Measurements from ENCODE around the gene SLC35G2. TPM values are rescaled to one million over a fixed set of nuclear protein-coding genes. Genes with fewer than 3 reads are reported as not detected.
A peak's percentile ranks its signal among the peaks of the same experiment; 100 is the strongest.

Gene SLC35G2
- total RNA-seq, 1 donor from 2014 or later, result 7.8 TPM

- H3K4me3 ChIP-seq, result no peak overlapping the region
- no peak for TF ChIP-seq CTCF (IDR thresholded peaks at IDR 0.05)
These were observed 16.4 kb upstream of the SLC35G2 start for GRCh38 chr3:136802481-136802996.

GRCh38 chr3:136804141-136804540 lies 14.8 kb upstream of the SLC35G2 start:
- no peaks in the 10 kb centered on the region for H3K4me1 ChIP-seq
- H3K4me3 ChIP-seq, result no peak overlapping the region
- TF ChIP-seq CTCF (IDR thresholded peaks at IDR 0.05), result no peak
- H3K36me3 ChIP-seq, result no peaks in the 10 kb centered on the region
- intact Hi-C loops (cut with DNase I), result no loop called here
- H3K27me3 ChIP-seq, result no peaks in the 10 kb centered on the region
- H3K27ac ChIP-seq, result no peak overlapping the region
- ATAC-seq (no peak), DNase-seq (no peak)
- no peaks in the 10 kb centered on the region for H3K9me3 ChIP-seq

More at GRCh38 chr3:136802481-136802996, 16.4 kb upstream of the SLC35G2 start:
- intact Hi-C loops (cut with DNase I), result no loop called here
- Histone ChIP-seq H3K36me3 (no peaks in the 10 kb centered on the region), H3K27me3 (no peaks in the 10 kb centered on the region), H3K4me1 (no peaks in the 10 kb centered on the region), H3K9me3 (no peaks in the 10 kb centered on the region), H3K27ac (no peak overlapping the region)
- ATAC-seq (peak; percentile 64), DNase-seq (no peak)

- Histone ChIP-seq H3K36me3 (no peaks in the 10 kb centered on the region), H3K4me1 (no peaks in the 10 kb centered on the region), H3K27me3 (no peaks in the 10 kb centered on the region), H3K27ac (no peak overlapping the region), H3K9me3 (no peaks in the 10 kb centered on the region), H3K4me3 (no peak overlapping the region)
- TF ChIP-seq CTCF (IDR thresholded peaks at IDR 0.05), result no peak
- DNase-seq (no peak), ATAC-seq (no peak)
- intact Hi-C loops (cut with DNase I), result no loop called here
These were observed 14.1 kb upstream of the SLC35G2 start for GRCh38 chr3:136804813-136805212.

GRCh38 chr3:136805795-136806194 lies 13.1 kb upstream of the SLC35G2 start:
- Histone ChIP-seq H3K36me3 (no peaks in the 10 kb centered on the region), H3K9me3 (no peaks in the 10 kb centered on the region), H3K4me3 (no peak overlapping the region), H3K27ac (no peak overlapping the region), H3K4me1 (no peaks in the 10 kb centered on the region), H3K27me3 (no peaks in the 10 kb centered on the region)
- ATAC-seq (no peak), DNase-seq (no peak)
- intact Hi-C loops (cut with DNase I), result no loop called here
- TF ChIP-seq CTCF (IDR thresholded peaks at IDR 0.05), result no peak

GRCh38 chr3:136811701-136812100 lies 7.2 kb upstream of the SLC35G2 start:
- Histone ChIP-seq H3K9me3 (no peaks in the 10 kb centered on the region), H3K4me1 (no peaks in the 10 kb centered on the region), H3K27me3 (no peaks in the 10 kb centered on the region), H3K36me3 (no peaks in the 10 kb centered on the region), H3K27ac (no peak overlapping the region), H3K4me3 (no peak overlapping the region)
- TF ChIP-seq CTCF (IDR thresholded peaks at IDR 0.05), result no peak
- intact Hi-C loops (cut with DNase I), result no loop called here
- DNase-seq (no peak), ATAC-seq (no peak)

- H3K4me3 ChIP-seq, result no peak overlapping the region
- TF ChIP-seq CTCF (IDR thresholded peaks at IDR 0.05), result no peak
- H3K27ac ChIP-seq, result no peak overlapping the region
- intact Hi-C loops (cut with DNase I), result no loop called here
- peak; percentile 60 for ATAC-seq
- no peaks in the 10 kb centered on the region for H3K36me3 ChIP-seq
- peaks cover 24% of the 10 kb centered on the region for H3K4me1 ChIP-seq
- DNase-seq, result no peak
- peaks cover 5% of the 10 kb centered on the region for H3K27me3 ChIP-seq
- no peaks in the 10 kb centered on the region for H3K9me3 ChIP-seq
These were observed 1.5 kb upstream of the SLC35G2 start for GRCh38 chr3:136817448-136817847.
